ENCODE measurements around the gene SLC40A1.

Gene SLC40A1

DNA sequence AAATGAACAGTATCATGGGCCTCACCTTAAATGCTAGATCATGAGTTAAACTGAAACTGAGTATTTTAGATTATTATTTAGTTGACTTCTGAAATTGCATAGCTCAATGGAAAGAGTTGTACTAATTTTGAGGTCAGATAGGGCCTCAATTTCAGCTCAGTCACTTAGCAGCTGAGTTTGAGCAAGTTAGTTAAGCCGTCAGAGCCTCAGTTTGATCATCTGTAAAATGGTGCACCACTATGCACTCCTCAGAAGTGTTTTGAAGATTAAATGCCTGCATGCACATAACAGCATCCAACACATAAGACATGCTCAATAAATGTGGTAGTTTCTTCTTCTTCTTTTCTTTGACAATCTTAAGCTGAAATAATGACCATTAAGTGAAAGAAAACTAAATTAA, 42.5 kb upstream of the SLC40A1 start:
- TF ChIP-seq, protein P1, sequence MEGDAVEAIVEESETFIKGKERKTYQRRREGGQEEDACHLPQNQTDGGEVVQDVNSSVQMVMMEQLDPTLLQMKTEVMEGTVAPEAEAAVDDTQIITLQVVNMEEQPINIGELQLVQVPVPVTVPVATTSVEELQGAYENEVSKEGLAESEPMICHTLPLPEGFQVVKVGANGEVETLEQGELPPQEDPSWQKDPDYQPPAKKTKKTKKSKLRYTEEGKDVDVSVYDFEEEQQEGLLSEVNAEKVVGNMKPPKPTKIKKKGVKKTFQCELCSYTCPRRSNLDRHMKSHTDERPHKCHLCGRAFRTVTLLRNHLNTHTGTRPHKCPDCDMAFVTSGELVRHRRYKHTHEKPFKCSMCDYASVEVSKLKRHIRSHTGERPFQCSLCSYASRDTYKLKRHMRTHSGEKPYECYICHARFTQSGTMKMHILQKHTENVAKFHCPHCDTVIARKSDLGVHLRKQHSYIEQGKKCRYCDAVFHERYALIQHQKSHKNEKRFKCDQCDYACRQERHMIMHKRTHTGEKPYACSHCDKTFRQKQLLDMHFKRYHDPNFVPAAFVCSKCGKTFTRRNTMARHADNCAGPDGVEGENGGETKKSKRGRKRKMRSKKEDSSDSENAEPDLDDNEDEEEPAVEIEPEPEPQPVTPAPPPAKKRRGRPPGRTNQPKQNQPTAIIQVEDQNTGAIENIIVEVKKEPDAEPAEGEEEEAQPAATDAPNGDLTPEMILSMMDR (IDR thresholded peaks at IDR 0.05; ENCODE audit: extremely low read depth, missing control alignments), result no peak
- no peak for DNase-seq (ENCODE audit: low spot score)

DNA sequence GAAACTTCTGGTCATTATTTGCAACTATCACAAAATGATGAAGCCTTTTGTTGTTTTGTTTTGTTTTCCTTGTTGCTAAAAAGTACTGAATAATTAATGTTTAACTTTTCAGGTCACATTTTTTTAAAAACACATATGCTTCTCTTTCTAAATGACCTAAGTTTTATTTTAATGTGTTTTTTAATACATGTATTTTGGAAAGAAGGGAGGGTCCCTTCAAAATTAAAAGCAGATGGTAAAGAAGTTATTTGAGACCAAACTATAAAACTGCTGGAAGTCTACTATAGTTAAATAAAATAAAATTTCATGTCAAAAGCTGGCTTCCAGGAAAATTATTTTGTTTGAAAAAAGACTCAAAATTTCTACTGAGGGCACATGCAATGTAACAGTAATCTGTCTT, 41.2 kb upstream of the SLC40A1 start:
- TF ChIP-seq, protein P1 (IDR thresholded peaks at IDR 0.05; ENCODE audit: extremely low read depth, missing control alignments), result no peak
- DNase-seq (ENCODE audit: low spot score), result no peak

DNA sequence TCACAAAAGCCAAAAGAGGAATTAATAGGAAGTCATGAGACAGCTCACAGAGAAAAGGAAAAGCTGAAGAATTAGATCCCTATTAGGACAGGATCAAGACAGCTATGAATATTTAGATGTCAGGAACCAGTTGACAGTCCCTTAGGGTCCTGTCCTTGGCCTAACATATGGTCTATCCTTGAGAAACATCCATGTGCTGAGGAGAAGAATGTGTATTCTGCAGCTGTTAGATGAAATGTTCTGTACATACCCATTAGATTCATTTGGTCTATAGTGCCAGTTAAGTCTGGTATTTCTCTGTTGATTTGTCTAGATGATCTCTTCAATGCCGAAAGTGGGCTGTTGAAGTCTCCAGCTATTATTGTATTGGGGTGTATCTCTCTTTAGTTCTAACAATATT, 37.6 kb upstream of the SLC40A1 start:
- TF ChIP-seq, protein P1 (IDR thresholded peaks at IDR 0.05; ENCODE audit: extremely low read depth, missing control alignments), result no peak

DNA sequence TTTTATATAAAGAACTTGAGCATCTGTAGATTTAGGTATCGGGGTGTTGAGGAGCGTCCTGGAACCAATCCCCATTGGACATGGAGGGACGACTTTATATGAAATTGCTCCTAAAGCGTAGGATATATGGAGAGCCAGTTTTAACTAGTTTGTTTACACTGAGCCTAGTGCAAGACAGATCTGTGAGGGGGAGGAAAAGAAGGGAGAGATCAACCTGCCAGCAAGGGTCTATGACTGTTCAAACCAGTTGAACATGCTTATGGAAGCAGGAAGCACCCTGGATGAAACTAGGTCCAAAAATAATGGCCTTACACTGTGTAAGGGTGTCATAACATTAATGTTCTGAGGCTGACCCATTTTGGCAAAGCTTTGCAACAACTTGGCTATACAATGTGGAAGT, 34.0 kb upstream of the SLC40A1 start:
- DNase-seq (ENCODE audit: low spot score), result no peak
- TF ChIP-seq, protein P1 (IDR thresholded peaks at IDR 0.05; ENCODE audit: extremely low read depth, missing control alignments), result no peak

More for the DNA sequence above, 37.6 kb upstream of the SLC40A1 start:
- no peak for DNase-seq (ENCODE audit: low spot score)

DNA sequence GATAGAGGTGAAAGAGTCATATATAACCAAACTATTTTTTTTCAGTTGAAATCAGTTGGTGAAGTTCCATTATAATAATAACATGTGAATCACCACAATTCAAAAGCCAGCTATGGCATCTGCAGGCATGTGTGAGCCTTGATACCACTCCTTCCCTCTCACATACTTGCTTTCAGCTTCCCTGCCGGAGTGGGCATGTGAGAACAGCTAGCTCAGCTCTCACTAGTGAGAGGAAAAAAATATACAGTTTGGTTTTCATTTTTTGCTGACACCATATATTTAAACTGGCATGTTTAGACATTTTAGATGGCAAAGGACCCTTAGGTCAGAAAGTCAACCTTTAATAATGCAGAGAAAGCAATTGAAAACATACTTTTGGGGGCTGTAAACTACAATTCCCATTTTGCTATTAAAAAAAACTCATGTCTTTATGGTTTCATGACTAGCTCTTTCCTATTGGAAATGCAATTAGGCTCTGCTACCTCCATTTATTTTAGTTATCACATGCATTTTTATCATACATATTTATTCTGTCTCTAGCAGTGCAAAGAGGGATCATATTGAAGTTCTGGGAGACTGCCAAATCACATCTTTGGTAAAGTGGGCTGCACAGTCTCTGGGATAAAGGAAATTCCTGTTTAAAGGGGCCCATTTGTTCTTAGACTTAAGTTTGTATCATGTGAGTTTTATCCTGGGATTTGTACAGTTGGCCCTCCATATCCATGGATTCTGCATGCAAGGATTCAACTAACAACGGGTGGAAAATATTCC, 33.2 kb upstream of the SLC40A1 start:
- no peak for DNase-seq (ENCODE audit: low spot score)
- TF ChIP-seq, protein P1 (IDR thresholded peaks at IDR 0.05; ENCODE audit: extremely low read depth, missing control alignments), result no peak

DNA sequence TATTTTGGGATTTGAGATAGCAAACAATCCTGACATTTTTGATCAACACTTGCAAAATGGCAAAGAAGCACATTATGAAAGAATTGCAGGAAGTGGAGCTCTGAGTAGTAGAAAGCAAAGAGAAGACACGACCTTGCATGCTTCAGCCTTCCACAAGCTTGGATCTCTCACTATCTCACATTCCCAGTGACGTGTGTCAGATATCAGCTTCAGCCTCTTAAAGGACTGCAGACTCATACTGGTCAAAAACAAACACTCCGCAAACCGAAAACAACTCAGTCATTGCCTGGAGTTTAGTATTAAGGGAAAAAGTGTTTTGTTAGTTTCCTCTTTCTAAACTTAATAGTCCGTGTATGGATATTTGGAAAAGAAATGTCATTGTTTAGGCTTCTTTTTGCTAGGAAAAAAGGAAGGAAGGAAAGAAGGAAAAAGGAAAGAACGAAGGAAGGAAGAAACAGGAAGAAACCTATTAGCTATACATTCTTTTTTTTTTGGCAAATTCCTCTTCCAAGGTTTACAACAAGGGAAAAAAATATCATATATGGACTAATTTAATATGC, 32.6 kb upstream of the SLC40A1 start:
- TF ChIP-seq, protein P1 (IDR thresholded peaks at IDR 0.05; ENCODE audit: extremely low read depth, missing control alignments), result no peak
- DNase-seq (ENCODE audit: low spot score), result no peak

DNA sequence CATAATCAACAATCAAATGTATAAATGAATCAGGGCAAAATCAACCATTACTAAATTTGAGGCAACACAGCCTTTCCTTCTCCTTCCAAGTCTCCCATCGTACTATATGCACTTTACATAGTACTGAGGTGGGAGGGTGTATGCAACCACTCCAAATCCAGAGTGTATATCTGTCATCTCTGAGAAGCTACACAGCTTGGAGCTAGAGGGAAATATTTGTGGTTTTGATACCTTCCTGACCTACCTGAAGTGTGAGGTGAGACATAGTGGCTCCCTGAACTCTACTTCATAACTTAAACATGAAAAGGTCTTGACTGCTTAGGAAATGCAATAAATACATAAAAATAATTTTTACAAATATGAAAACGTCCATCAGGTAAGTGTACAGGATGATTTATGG, 30.1 kb upstream of the SLC40A1 start:
- no peak for DNase-seq (ENCODE audit: low spot score)
- TF ChIP-seq, protein P1 (IDR thresholded peaks at IDR 0.05; ENCODE audit: extremely low read depth, missing control alignments), result no peak

Data from GM20000 (cell line).